ENCODE data around the gene TMEM273. TPM values are rescaled to one million over a fixed set of nuclear protein-coding genes. Genes with fewer than 3 reads are reported as not detected.

TMEM273 gene
- total RNA-seq, 1 experiment from 2014 or later: not detected

GRCh38 chr10:49111320-49111698 is 76.9 kb downstream of the TMEM273 start:
- H3K4me2 ChIP-seq (ENCODE audit: low read length): no peak overlapping the region
- no peak overlapping the region for H3K27ac ChIP-seq (ENCODE audit: low read depth, low read length)
- ChIA-PET POLR2A (no interaction called here), RAD21 (ENCODE audit: low non-redundant PET in 1 of 2, low total read pairs in 2 of 2, uncharacterized antibody in 2 of 2, unreplicated experiment in 2 of 2) (no interaction called here), CTCF (no interaction called here)
- H3K36me3 ChIP-seq (ENCODE audit: control insufficient read depth in 1 of 2, insufficient read depth in 2 of 2, low read length in 2 of 2): no peaks in the 10 kb centered on the region
- DNase-seq (ENCODE audit: low read depth, low spot score) (no peak), ATAC-seq (no peak)
- H3K27me3 ChIP-seq (ENCODE audit: insufficient read depth, low read length): peaks cover 6% of the 10 kb centered on the region; the same call in 1 of the 2 replicates
- intact Hi-C loops (cut with micrococcal nuclease): no loop called here
- H3K79me2 ChIP-seq (ENCODE audit: insufficient read depth, low read length): no peaks in the 10 kb centered on the region
- no peaks in the 10 kb centered on the region for H4K20me1 ChIP-seq (ENCODE audit: insufficient read depth)
- BruUV-seq (replicated peaks): no TSS peak
- H3K9ac ChIP-seq (ENCODE audit: low read length): no peak overlapping the region
- H2AFZ ChIP-seq (ENCODE audit: low read depth, low read length, poor library complexity, severe bottlenecking): no peak overlapping the region
- no peaks in the 10 kb centered on the region for H3K4me1 ChIP-seq (ENCODE audit: control insufficient read depth in 1 of 2, insufficient read depth in 2 of 2, low read length in 2 of 2)
- TF ChIP-seq TCF7L2 (IDR thresholded peaks at IDR 0.05; ENCODE audit: borderline replicate concordance, extremely low read depth, insufficient read depth, insufficient read length) (no peak), YY1 (IDR thresholded peaks at IDR 0.05; ENCODE audit: extremely low read depth, insufficient replicate concordance, low read depth, low read length) (no peak), REST (IDR thresholded peaks at IDR 0.05; ENCODE audit: low read depth) (no peak), ZNF274 (IDR thresholded peaks at IDR 0.05; ENCODE audit: low read depth, low read length) (no peak), EGR1 (IDR thresholded peaks at IDR 0.05; ENCODE audit: low read depth) (no peak), SP1 (IDR thresholded peaks at IDR 0.05; ENCODE audit: low read depth) (no peak), MAX (IDR thresholded peaks at IDR 0.05) (no peak), CTCF (IDR thresholded peaks at IDR 0.05 in 2 of 3, conservative IDR thresholded peaks at IDR 0.05 in 1 of 3; ENCODE audit: borderline replicate concordance in 1 of 3, insufficient read depth in 1 of 3, low read depth in 2 of 3, low read length in 2 of 3) (no peak), POLR2AphosphoS5 (IDR thresholded peaks at IDR 0.05; ENCODE audit: low read depth, low read length) (no peak), RAD21 (IDR thresholded peaks at IDR 0.05; ENCODE audit: low read depth) (no peak)
- no peaks in the 10 kb centered on the region for H3K9me3 ChIP-seq (ENCODE audit: control insufficient read depth in 1 of 2, insufficient read depth in 1 of 2, low read depth in 1 of 2, low read length in 2 of 2)
- no peak overlapping the region for H3K4me3 ChIP-seq (replicated peaks in 1 of 2; ENCODE audit: low read depth in 1 of 2, low read length in 2 of 2)
- no peaks in the 10 kb centered on the region for H3K9me2 ChIP-seq (ENCODE audit: insufficient read depth)
